HG03196 (cell line): ENCODE data around the gene ADGRF1.
"Not testable (repeated sequence)": the region's sequence is repeated elsewhere in the genome, so short reads cannot be mapped to it uniquely, and the experiment has no call there.

Experiments
- ATAC-seq: cut with Tn5 transposase; IDR thresholded peaks from one replicate; pipeline ENCODE4 v1.9.1; 2021; ENCODE audit not compliant: unreplicated experiment

The ADGRF1 gene

GRCh38 chr6:47061309-47062300 lies 19.5 kb upstream of the ADGRF1 start:
- ATAC-seq, result no peak

GRCh38 chr6:47059216-47059885 lies 17.2 kb upstream of the ADGRF1 start:
- ATAC-seq, result no peak

GRCh38 chr6:47057830-47058540 lies 15.9 kb upstream of the ADGRF1 start:
- ATAC-seq, result no peak

GRCh38 chr6:47056832-47057231 lies 14.7 kb upstream of the ADGRF1 start:
- no peak for ATAC-seq

GRCh38 chr6:47054302-47054701 lies 12.2 kb upstream of the ADGRF1 start:
- not testable (repeated sequence) for ATAC-seq

GRCh38 chr6:47048638-47049037 lies 6.5 kb upstream of the ADGRF1 start:
- no peak for ATAC-seq

GRCh38 chr6:47047479-47048407 lies 5.6 kb upstream of the ADGRF1 start:
- peak; percentile 86 for ATAC-seq

- ATAC-seq, result no peak
Observed at GRCh38 chr6:47047097-47047478, 5.0 kb upstream of the ADGRF1 start.

- no peak for ATAC-seq
Observed at GRCh38 chr6:47044397-47044796, 2.3 kb upstream of the ADGRF1 start.

GRCh38 chr6:47043286-47043685 lies 1.2 kb upstream of the ADGRF1 start:
- ATAC-seq, result no peak

- no peak for ATAC-seq
Observed at GRCh38 chr6:47041741-47042140, 391 bp downstream of the ADGRF1 start.

- no peak for ATAC-seq
Observed at GRCh38 chr6:47034926-47035325, 7.2 kb downstream of the ADGRF1 start.

GRCh38 chr6:47034421-47034820 lies 7.7 kb downstream of the ADGRF1 start:
- no peak for ATAC-seq

GRCh38 chr6:47032974-47033765 lies 9.0 kb downstream of the ADGRF1 start:
- ATAC-seq, result no peak

- ATAC-seq, result no peak
Observed at GRCh38 chr6:47031656-47032055, 10.5 kb downstream of the ADGRF1 start.

- no peak for ATAC-seq
Observed at GRCh38 chr6:47029865-47030561, 12.1 kb downstream of the ADGRF1 start.

GRCh38 chr6:47028835-47029360 lies 13.2 kb downstream of the ADGRF1 start:
- ATAC-seq, result no peak

- ATAC-seq, result no peak
Observed at GRCh38 chr6:47027315-47027714, 14.8 kb downstream of the ADGRF1 start.

- no peak for ATAC-seq
Observed at GRCh38 chr6:47026679-47027078, 15.5 kb downstream of the ADGRF1 start.
